Measurements from ENCODE around the gene HIVEP1. TPM values are rescaled to one million over a fixed set of nuclear protein-coding genes. Genes with fewer than 3 reads are reported as not detected.

HIVEP1 gene
- polyA plus RNA-seq, 3 donors: 1.7 to 8.7 (median 2.7) TPM

GRCh38 chr6:12112540-12113189, 100.6 kb downstream of the HIVEP1 start:
- H3K36me3 ChIP-seq (replicated peaks in 1 of 2; ENCODE audit: control insufficient read depth in 1 of 2, insufficient read depth in 2 of 2, low read length in 2 of 2): peaks cover 2 to 14% of the 10 kb centered on the region in 2 donors
- H3K4me1 ChIP-seq (ENCODE audit: control insufficient read depth in 1 of 2, insufficient read depth in 2 of 2, low read length in 2 of 2): peaks cover 5 to 12% of the 10 kb centered on the region in 2 donors
- H3K27me3 Mint-ChIP-seq (ENCODE audit: low read depth in 3 of 3): no peaks in the 10 kb centered on the region
- 93% methylated on average over 2 of the region's 9 CpGs for WGBS (ENCODE audit: insufficient coverage)
- H3K4me1 Mint-ChIP-seq: peaks cover 28% of the 10 kb centered on the region
- no peaks in the 10 kb centered on the region for H3K79me2 ChIP-seq (ENCODE audit: insufficient read depth, low read length)
- H3K27me3 ChIP-seq (ENCODE audit: control insufficient read depth in 2 of 2, insufficient read depth in 2 of 2, low read length in 2 of 2): no peaks in the 10 kb centered on the region
- peaks cover 16 to 18% of the 10 kb centered on the region in 2 donors for H3K36me3 Mint-ChIP-seq
- H3K9ac ChIP-seq (ENCODE audit: insufficient read depth, low read length, poor library complexity, severe bottlenecking): no peak overlapping the region
- H3K4me2 ChIP-seq (replicated peaks; ENCODE audit: extremely low read depth, low read length, poor library complexity, severe bottlenecking): no peak overlapping the region
- H3K9me3 ChIP-seq (replicated peaks in 1 of 2; ENCODE audit: control insufficient read depth in 1 of 2, insufficient read depth in 1 of 2, low read length in 2 of 2): peaks cover 0 to 2% of the 10 kb centered on the region in 2 donors
- TF ChIP-seq CTCF (IDR thresholded peaks at IDR 0.05): no peak
- no peak for DNase-seq
- no peak overlapping the region for H2AFZ ChIP-seq (ENCODE audit: insufficient read depth, low read depth, low read length, poor library complexity, severe bottlenecking)
- peaks cover 0 to 9% (median 4%) of the 10 kb centered on the region in 7 donors for H3K9me3 Mint-ChIP-seq
- no peak overlapping the region for H3K27ac ChIP-seq (ENCODE audit: low read depth in 1 of 2, low read length in 2 of 2)
- H3K4me3 Mint-ChIP-seq: no peak overlapping the region
- H3K27ac Mint-ChIP-seq: no peak overlapping the region
- intact Hi-C loops (cut with micrococcal nuclease): no loop called here
- H3K4me3 ChIP-seq (replicated peaks in 1 of 3; ENCODE audit: low read depth in 2 of 3, low read length in 3 of 3): no peak overlapping the region
- no peaks in the 10 kb centered on the region for H4K20me1 ChIP-seq (ENCODE audit: insufficient read depth, low read length)

GRCh38 chr6:12113190-12113577, 101.1 kb downstream of the HIVEP1 start:
- H3K4me1 Mint-ChIP-seq: peaks cover 28% of the 10 kb centered on the region
- H3K36me3 Mint-ChIP-seq: peaks cover 14 to 15% of the 10 kb centered on the region in 2 donors
- no peak overlapping the region for H2AFZ ChIP-seq (ENCODE audit: insufficient read depth, low read depth, low read length, poor library complexity, severe bottlenecking)
- no peak overlapping the region for H3K4me2 ChIP-seq (replicated peaks; ENCODE audit: extremely low read depth, low read length, poor library complexity, severe bottlenecking)
- no peak overlapping the region for H3K4me3 Mint-ChIP-seq
- peaks cover 0 to 2% of the 10 kb centered on the region in 2 donors for H3K9me3 ChIP-seq (replicated peaks in 1 of 2; ENCODE audit: control insufficient read depth in 1 of 2, insufficient read depth in 1 of 2, low read length in 2 of 2)
- no peak overlapping the region for H3K27ac ChIP-seq (ENCODE audit: low read depth in 1 of 2, low read length in 2 of 2)
- H3K9ac ChIP-seq (ENCODE audit: insufficient read depth, low read length, poor library complexity, severe bottlenecking): no peak overlapping the region
- TF ChIP-seq CTCF (IDR thresholded peaks at IDR 0.05): no peak
- peak in 1 of 3 donors; percentile 26 for DNase-seq
- H3K27me3 ChIP-seq (ENCODE audit: control insufficient read depth in 2 of 2, insufficient read depth in 2 of 2, low read length in 2 of 2): no peaks in the 10 kb centered on the region
- no peak overlapping the region for H3K4me3 ChIP-seq (replicated peaks in 1 of 3; ENCODE audit: low read depth in 2 of 3, low read length in 3 of 3)
- H3K27ac Mint-ChIP-seq: no peak overlapping the region
- peaks cover 0 to 9% (median 3%) of the 10 kb centered on the region in 7 donors for H3K9me3 Mint-ChIP-seq
- H3K27me3 Mint-ChIP-seq (ENCODE audit: low read depth in 3 of 3): no peaks in the 10 kb centered on the region
- H3K79me2 ChIP-seq (ENCODE audit: insufficient read depth, low read length): no peaks in the 10 kb centered on the region
- peaks cover 5 to 12% of the 10 kb centered on the region in 2 donors for H3K4me1 ChIP-seq (ENCODE audit: control insufficient read depth in 1 of 2, insufficient read depth in 2 of 2, low read length in 2 of 2)
- intact Hi-C loops (cut with micrococcal nuclease): no loop called here
- WGBS (ENCODE audit: insufficient coverage): 98% methylated on average over 6 of the region's 6 CpGs
- no peaks in the 10 kb centered on the region for H4K20me1 ChIP-seq (ENCODE audit: insufficient read depth, low read length)
- H3K36me3 ChIP-seq (replicated peaks in 1 of 2; ENCODE audit: control insufficient read depth in 1 of 2, insufficient read depth in 2 of 2, low read length in 2 of 2): peaks cover 2 to 14% of the 10 kb centered on the region in 2 donors
